ENCODE measurements around the gene GALM.
"Not testable (repeated sequence)": the region's sequence is repeated elsewhere in the genome, so short reads cannot be mapped to it uniquely, and the experiment has no call there.

The GALM gene

GRCh38 chr2:38676681-38677080 is 10.8 kb downstream of the GALM start:
- Mint-ChIP-seq H3K4me3 (no peak overlapping the region), H3K36me3 (ENCODE audit: low read depth) (peaks cover 71% of the 10 kb centered on the region), H3K27ac (peak overlapping the region; percentile 70), H3K9me3 (no peaks in the 10 kb centered on the region), H3K27me3 (ENCODE audit: low read depth) (no peaks in the 10 kb centered on the region), H3K4me1 (ENCODE audit: low read depth) (peaks cover 49% of the 10 kb centered on the region)
- DNase-seq (ENCODE audit: low spot score), result no peak

GRCh38 chr2:38680868-38681267 is 15.0 kb downstream of the GALM start:
- H3K4me1 Mint-ChIP-seq (ENCODE audit: low read depth), result peaks cover 51% of the 10 kb centered on the region
- not testable (repeated sequence) for H3K27me3 Mint-ChIP-seq (ENCODE audit: low read depth)

GRCh38 chr2:38682008-38682575 is 16.2 kb downstream of the GALM start:
- H3K4me3 Mint-ChIP-seq, result peak overlapping the region; percentile 69
- peaks cover 79% of the 10 kb centered on the region for H3K36me3 Mint-ChIP-seq (ENCODE audit: low read depth)
- H3K27me3 Mint-ChIP-seq (ENCODE audit: low read depth), result no peaks in the 10 kb centered on the region
- peak overlapping the region; percentile 80 for H3K27ac Mint-ChIP-seq
- no peaks in the 10 kb centered on the region for H3K9me3 Mint-ChIP-seq
- H3K4me1 Mint-ChIP-seq (ENCODE audit: low read depth), result peaks cover 47% of the 10 kb centered on the region
- peak; percentile 16 for DNase-seq (ENCODE audit: low spot score)

More at GRCh38 chr2:38680868-38681267, 15.0 kb downstream of the GALM start:
- Mint-ChIP-seq H3K27ac (peak overlapping the region; percentile 60), H3K36me3 (ENCODE audit: low read depth) (peaks cover 78% of the 10 kb centered on the region)
- not testable (repeated sequence) for DNase-seq (ENCODE audit: low spot score); H3K9me3 Mint-ChIP-seq; H3K4me3 Mint-ChIP-seq

GRCh38 chr2:38682620-38683019 is 16.7 kb downstream of the GALM start:
- Mint-ChIP-seq H3K36me3 (ENCODE audit: low read depth) (peaks cover 77% of the 10 kb centered on the region), H3K4me1 (ENCODE audit: low read depth) (peaks cover 42% of the 10 kb centered on the region), H3K4me3 (peak overlapping the region; percentile 69), H3K27ac (peak overlapping the region; percentile 80)
- not testable (repeated sequence) for DNase-seq (ENCODE audit: low spot score); H3K27me3 Mint-ChIP-seq (ENCODE audit: low read depth); H3K9me3 Mint-ChIP-seq

GRCh38 chr2:38683766-38684165 is 17.9 kb downstream of the GALM start:
- H3K4me1 Mint-ChIP-seq (ENCODE audit: low read depth), result peaks cover 38% of the 10 kb centered on the region

GRCh38 chr2:38685116-38685735 is 19.3 kb downstream of the GALM start:
- Mint-ChIP-seq H3K9me3 (no peaks in the 10 kb centered on the region), H3K27me3 (ENCODE audit: low read depth) (no peaks in the 10 kb centered on the region), H3K36me3 (ENCODE audit: low read depth) (peaks cover 76% of the 10 kb centered on the region), H3K27ac (peak overlapping the region; percentile 65), H3K4me3 (no peak overlapping the region), H3K4me1 (ENCODE audit: low read depth) (peaks cover 44% of the 10 kb centered on the region)
- no peak for DNase-seq (ENCODE audit: low spot score)

More at GRCh38 chr2:38683766-38684165, 17.9 kb downstream of the GALM start:
- no peaks in the 10 kb centered on the region for H3K9me3 Mint-ChIP-seq
- peaks cover 76% of the 10 kb centered on the region for H3K36me3 Mint-ChIP-seq (ENCODE audit: low read depth)
- no peak overlapping the region for H3K27ac Mint-ChIP-seq
- no peak for DNase-seq (ENCODE audit: low spot score)
- H3K4me3 Mint-ChIP-seq, result no peak overlapping the region
- H3K27me3 Mint-ChIP-seq (ENCODE audit: low read depth), result no peaks in the 10 kb centered on the region

- no peaks in the 10 kb centered on the region for H3K9me3 Mint-ChIP-seq
- H3K4me1 Mint-ChIP-seq (ENCODE audit: low read depth), result peaks cover 49% of the 10 kb centered on the region
- no peaks in the 10 kb centered on the region for H3K27me3 Mint-ChIP-seq (ENCODE audit: low read depth)
- peak overlapping the region; percentile 68 for H3K27ac Mint-ChIP-seq
- DNase-seq (ENCODE audit: low spot score), result peak; percentile 30
- peaks cover 68% of the 10 kb centered on the region for H3K36me3 Mint-ChIP-seq (ENCODE audit: low read depth)
- H3K4me3 Mint-ChIP-seq, result peak overlapping the region; percentile 55
Observed at GRCh38 chr2:38690499-38691420, 24.8 kb downstream of the GALM start.

- H3K4me1 Mint-ChIP-seq (ENCODE audit: low read depth), result peaks cover 51% of the 10 kb centered on the region
- peaks cover 62% of the 10 kb centered on the region for H3K36me3 Mint-ChIP-seq (ENCODE audit: low read depth)
- no peak overlapping the region for H3K27ac Mint-ChIP-seq
- no peak overlapping the region for H3K4me3 Mint-ChIP-seq
- no peaks in the 10 kb centered on the region for H3K9me3 Mint-ChIP-seq
- no peaks in the 10 kb centered on the region for H3K27me3 Mint-ChIP-seq (ENCODE audit: low read depth)
- no peak for DNase-seq (ENCODE audit: low spot score)
Observed at GRCh38 chr2:38691994-38692393, 26.1 kb downstream of the GALM start.

GRCh38 chr2:38692636-38693318 is 26.9 kb downstream of the GALM start:
- no peak for DNase-seq (ENCODE audit: low spot score)
- no peaks in the 10 kb centered on the region for H3K27me3 Mint-ChIP-seq (ENCODE audit: low read depth)
- peaks cover 64% of the 10 kb centered on the region for H3K36me3 Mint-ChIP-seq (ENCODE audit: low read depth)
- peak overlapping the region; percentile 65 for H3K27ac Mint-ChIP-seq
- H3K9me3 Mint-ChIP-seq, result no peaks in the 10 kb centered on the region
- H3K4me3 Mint-ChIP-seq, result peak overlapping the region; percentile 58
- H3K4me1 Mint-ChIP-seq (ENCODE audit: low read depth), result peaks cover 56% of the 10 kb centered on the region

GRCh38 chr2:38697116-38697840 is 31.4 kb downstream of the GALM start:
- peak overlapping the region; percentile 40 for H3K4me3 Mint-ChIP-seq
- peaks cover 63% of the 10 kb centered on the region for H3K4me1 Mint-ChIP-seq (ENCODE audit: low read depth)
- peaks cover 52% of the 10 kb centered on the region for H3K36me3 Mint-ChIP-seq (ENCODE audit: low read depth)
- no peaks in the 10 kb centered on the region for H3K9me3 Mint-ChIP-seq
- no peaks in the 10 kb centered on the region for H3K27me3 Mint-ChIP-seq (ENCODE audit: low read depth)
- H3K27ac Mint-ChIP-seq, result peak overlapping the region; percentile 68
- no peak for DNase-seq (ENCODE audit: low spot score)

GRCh38 chr2:38698467-38699003 is 32.6 kb downstream of the GALM start:
- H3K27ac Mint-ChIP-seq, result no peak overlapping the region
- no peaks in the 10 kb centered on the region for H3K9me3 Mint-ChIP-seq
- peaks cover 48% of the 10 kb centered on the region for H3K36me3 Mint-ChIP-seq (ENCODE audit: low read depth)
- H3K27me3 Mint-ChIP-seq (ENCODE audit: low read depth), result no peaks in the 10 kb centered on the region
- no peak for DNase-seq (ENCODE audit: low spot score)
- no peak overlapping the region for H3K4me3 Mint-ChIP-seq
- H3K4me1 Mint-ChIP-seq (ENCODE audit: low read depth), result peaks cover 55% of the 10 kb centered on the region

GRCh38 chr2:38700113-38700785 is 34.3 kb downstream of the GALM start:
- Mint-ChIP-seq H3K9me3 (no peaks in the 10 kb centered on the region), H3K27ac (peak overlapping the region; percentile 85), H3K4me1 (ENCODE audit: low read depth) (peaks cover 48% of the 10 kb centered on the region), H3K36me3 (ENCODE audit: low read depth) (peaks cover 47% of the 10 kb centered on the region), H3K4me3 (peak overlapping the region; percentile 71), H3K27me3 (ENCODE audit: low read depth) (no peaks in the 10 kb centered on the region)
- no peak for DNase-seq (ENCODE audit: low spot score)
